ENCODE data around the gene DND1.
"Not testable (repeated sequence)": the region's sequence is repeated elsewhere in the genome, so short reads cannot be mapped to it uniquely, and the experiment has no call there.

Gene DND1

DNA sequence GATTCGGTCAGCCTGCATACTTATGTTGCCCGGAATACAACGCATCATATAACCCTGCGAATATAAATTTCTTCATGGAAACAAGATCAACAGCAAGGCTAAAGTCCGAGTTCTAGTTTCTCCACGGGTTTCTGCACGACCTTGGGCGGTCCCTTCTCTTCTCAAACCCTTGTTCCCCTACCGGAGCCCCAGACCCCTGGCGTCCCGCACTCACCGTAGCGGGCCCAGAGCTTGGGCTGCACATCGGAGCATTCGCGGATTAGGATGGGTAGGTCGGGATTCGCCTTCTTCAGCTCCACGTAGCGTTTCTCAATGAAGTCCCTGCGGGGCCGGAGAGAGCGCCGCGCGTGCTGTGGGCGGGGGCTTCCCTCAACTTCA lies 26.3 kb downstream of the DND1 start:
- H3K36me3 ChIP-seq (replicated peaks), result peaks cover 60% of the 10 kb centered on the region
- peak overlapping the region; percentile 94 for H3K4me3 ChIP-seq
- in situ Hi-C loops (cut with MboI; ENCODE audit: low sequenced_read_pairs), result no loop called here
- H3K4me1 ChIP-seq, result peaks cover 11% of the 10 kb centered on the region
- no peaks in the 10 kb centered on the region for H3K27me3 ChIP-seq (ENCODE audit: low read depth)
- no peaks in the 10 kb centered on the region for H3K9me3 ChIP-seq
- no peak for DNase-seq (ENCODE audit: low spot score in 2 of 2)

DNA sequence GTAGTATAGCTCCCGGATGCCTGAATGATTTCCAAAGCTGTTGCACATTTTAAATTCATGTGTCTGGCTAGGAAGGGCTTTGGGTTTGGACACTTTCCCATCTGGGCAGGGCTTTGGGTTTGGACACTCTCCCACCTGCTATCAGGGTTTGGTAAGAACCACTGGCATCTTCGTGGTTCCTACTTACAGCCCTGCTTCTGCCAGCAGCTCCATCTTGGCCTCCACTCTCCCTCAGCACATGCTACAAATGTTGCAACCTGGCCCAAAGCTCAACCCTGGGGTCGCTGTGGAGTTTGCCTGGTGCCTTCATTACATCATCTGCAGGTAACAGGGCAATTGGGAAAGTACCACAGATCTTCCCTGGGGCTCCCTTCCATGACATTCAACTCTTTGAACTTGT lies 30.7 kb downstream of the DND1 start:
- no peaks in the 10 kb centered on the region for H3K27me3 ChIP-seq (ENCODE audit: low read depth)
- in situ Hi-C loops (cut with MboI; ENCODE audit: low sequenced_read_pairs), result no loop called here
- H3K36me3 ChIP-seq (replicated peaks), result peaks cover 47% of the 10 kb centered on the region
- H3K4me3 ChIP-seq, result no peak overlapping the region
- H3K4me1 ChIP-seq, result peaks cover 14% of the 10 kb centered on the region
- no peaks in the 10 kb centered on the region for H3K9me3 ChIP-seq
- no peak for DNase-seq (ENCODE audit: low spot score in 2 of 2)

DNA sequence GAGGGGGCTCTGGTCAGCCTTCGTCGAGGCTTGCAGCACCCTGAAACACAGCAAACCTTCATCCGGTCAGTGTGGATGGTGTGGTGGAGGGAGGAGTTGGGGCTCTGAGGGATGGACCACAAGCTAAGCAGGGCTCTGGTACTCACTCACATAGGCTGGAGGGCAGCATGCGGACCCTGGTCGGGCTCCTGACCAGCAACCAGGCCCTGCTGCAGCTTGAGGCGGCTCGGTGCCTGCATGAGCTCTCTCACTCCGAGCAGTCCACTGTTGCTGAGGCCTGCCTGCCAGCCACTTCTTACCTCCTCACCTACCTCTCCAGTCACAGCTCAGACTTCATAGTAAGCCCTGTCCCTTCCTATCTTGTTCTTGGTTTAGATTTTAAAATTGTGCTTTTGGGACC lies 31.7 kb downstream of the DND1 start:
- Histone ChIP-seq H3K36me3 (replicated peaks) (peaks cover 41% of the 10 kb centered on the region), H3K4me1 (peaks cover 13% of the 10 kb centered on the region), H3K9me3 (no peaks in the 10 kb centered on the region), H3K4me3 (no peak overlapping the region), H3K27me3 (ENCODE audit: low read depth) (no peaks in the 10 kb centered on the region)
- in situ Hi-C loops (cut with MboI; ENCODE audit: low sequenced_read_pairs), result no loop called here
- DNase-seq (ENCODE audit: low spot score in 2 of 2), result no peak

DNA sequence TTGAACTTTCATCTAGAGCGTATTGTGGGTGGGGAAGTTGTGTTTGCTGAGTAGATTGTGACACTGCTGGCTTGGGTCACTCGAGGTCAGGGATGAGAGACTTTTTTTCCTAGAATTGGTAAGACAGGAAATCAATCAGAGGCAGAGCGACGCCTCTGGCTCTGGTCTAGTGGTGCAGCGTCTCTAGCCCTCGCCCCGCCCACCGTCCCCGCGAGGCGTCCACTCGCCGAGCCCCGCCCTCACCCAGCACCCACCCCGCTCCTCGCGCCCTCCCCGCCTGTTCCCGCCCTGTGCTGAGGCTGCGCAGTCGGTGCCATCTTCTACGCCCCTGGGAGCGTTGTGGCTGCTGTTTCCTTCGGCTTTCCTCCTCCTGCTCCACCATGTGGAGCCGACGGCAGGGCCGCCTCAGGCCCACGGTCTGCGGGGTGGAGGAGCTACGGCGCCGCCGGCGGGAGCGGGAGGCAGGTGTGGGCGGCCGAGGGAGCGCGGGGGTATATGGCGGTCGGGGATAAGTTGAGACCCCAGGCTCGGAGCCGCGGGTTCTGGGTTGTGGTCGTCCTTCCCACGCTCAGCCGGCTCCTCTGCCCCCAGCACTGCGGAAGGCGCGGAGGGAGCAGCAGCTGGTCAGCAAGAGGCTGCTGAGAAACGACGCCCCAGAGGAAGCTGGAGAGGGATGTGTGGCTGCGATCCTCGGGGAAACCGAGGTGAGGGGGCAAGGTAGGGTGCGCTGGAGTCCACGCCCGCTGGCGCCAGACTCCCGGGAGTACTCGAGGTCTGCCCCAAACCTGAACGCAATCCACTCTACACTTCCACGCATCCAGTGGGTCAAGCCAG lies 34.0 kb downstream of the DND1 start, which contains the start of gene TMCO6:
Gene TMCO6, plus strand, starts transcription at position 304 of the 834 bp plus-strand sequence. Its CDS starts 77 bp downstream, at position 381.
- DNase-seq (ENCODE audit: low spot score in 2 of 2), result peak; percentile 93 to 99
- H3K27me3 ChIP-seq (ENCODE audit: low read depth), result no peaks in the 10 kb centered on the region
- in situ Hi-C loops (cut with MboI; ENCODE audit: low sequenced_read_pairs), result no loop called here
- H3K36me3 ChIP-seq (replicated peaks), result peaks cover 27% of the 10 kb centered on the region
- H3K9me3 ChIP-seq, result no peaks in the 10 kb centered on the region
- peaks cover 7% of the 10 kb centered on the region for H3K4me1 ChIP-seq
- H3K4me3 ChIP-seq, result peak within 1 kb of the TSS; percentile 66

DNA sequence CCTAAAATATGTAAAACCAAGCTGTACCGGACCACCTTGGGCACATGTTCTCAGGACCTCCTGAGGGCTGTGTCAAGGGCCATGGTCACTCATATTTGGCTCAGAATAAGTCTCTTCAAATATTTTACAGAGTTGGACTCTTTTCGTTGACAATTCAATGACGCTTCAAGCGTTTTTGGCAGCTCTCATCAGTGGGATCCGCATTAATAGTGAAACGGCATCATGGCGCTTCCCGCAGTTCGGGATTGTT lies 34.6 kb downstream of the DND1 start:
- peaks cover 24% of the 10 kb centered on the region for H3K36me3 ChIP-seq (replicated peaks)
- H3K27me3 ChIP-seq (ENCODE audit: low read depth); in situ Hi-C loops (cut with MboI; ENCODE audit: low sequenced_read_pairs); H3K4me1 ChIP-seq; DNase-seq (ENCODE audit: low spot score in 2 of 2); H3K4me3 ChIP-seq; H3K9me3 ChIP-seq: not testable (repeated sequence)

DNA sequence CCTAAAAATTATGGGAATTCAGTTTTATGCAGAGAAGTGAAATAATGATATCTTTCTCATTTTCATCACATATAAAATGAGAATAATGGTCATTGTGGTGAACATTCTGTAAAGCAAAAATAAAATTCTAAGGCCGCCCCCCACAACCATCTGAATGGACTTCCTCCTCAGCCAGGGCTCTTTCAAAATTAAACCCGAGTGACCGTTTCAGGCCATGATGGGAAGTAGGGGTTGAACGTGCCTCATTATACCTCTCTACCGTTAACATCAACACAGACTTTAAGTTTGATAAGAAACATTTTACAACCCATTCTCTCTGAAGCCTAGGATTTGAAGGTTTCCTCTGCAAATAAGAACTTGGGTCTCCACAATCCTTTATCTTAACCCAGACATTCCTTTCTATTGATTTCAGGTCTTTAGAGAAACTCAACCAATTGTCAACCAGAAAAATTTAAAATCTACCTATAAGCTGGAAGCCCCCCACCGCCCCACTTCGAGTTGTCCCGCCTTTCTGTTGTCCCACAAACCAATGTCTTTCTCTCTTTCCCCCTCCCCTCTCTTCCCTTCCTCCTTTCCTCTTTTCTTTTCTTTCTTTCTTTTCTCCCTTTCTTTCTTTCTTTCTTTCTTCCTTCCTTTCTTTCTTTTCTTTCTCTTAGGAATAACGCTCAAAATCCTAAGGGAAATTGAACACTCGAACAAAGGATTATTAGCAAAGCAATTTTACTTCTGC lies 35.8 kb downstream of the DND1 start:
- peaks cover 7% of the 10 kb centered on the region for H3K4me1 ChIP-seq
- no peak for DNase-seq (ENCODE audit: low spot score in 2 of 2)
- peaks cover 14% of the 10 kb centered on the region for H3K36me3 ChIP-seq (replicated peaks)
- H3K9me3 ChIP-seq, result no peaks in the 10 kb centered on the region
- in situ Hi-C loops (cut with MboI; ENCODE audit: low sequenced_read_pairs), result no loop called here
- no peaks in the 10 kb centered on the region for H3K27me3 ChIP-seq (ENCODE audit: low read depth)
- no peak overlapping the region for H3K4me3 ChIP-seq

DNA sequence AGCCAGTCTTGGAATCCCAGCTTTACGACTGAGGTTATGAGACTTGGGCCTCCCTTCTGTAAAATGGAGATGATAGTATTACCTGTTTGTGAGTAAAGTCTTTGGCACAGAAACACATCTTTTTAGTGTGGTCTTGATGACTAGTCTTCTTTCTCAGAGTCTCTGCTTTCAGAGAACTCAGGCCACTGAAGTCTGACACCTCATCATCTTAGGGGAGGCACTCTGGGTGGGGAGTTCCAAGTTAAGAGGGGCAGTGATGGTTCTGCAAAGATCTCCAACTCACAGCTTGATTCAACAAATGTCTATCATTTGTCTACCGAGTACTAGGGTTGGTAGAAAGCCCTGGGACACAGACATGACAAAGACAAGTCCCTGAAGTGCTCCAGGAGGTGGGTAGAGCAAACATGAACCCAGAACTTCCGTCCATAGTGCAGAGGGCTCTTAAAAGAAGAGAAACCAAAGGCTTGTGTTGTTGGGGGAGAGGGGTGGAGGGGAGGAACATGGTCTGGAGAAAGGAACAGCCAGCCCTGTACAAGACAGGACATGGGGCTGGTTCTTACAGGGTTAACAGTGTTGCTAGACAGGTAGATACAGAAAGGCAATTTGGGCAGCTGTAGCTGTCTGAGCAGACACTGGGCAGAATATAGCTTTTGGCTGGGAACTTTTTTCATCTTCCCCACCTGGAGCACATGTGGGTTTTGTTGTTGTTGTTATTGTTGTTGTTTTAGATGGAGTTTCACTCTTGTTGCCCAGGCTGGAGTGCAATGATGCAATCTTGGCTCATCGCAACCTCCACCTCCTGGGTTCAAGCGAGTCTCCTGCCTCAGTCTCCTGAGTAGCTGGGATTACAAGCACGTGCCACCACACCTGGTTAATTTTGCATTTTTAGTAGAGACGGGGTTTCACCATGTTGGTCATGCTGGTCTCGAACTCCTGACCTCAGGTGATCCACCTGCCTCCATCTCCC lies 37.8 kb downstream of the DND1 start:
- in situ Hi-C loops (cut with MboI; ENCODE audit: low sequenced_read_pairs), result no loop called here
- no peaks in the 10 kb centered on the region for H3K27me3 ChIP-seq (ENCODE audit: low read depth)
- peaks cover 7% of the 10 kb centered on the region for H3K4me1 ChIP-seq
- no peak for DNase-seq (ENCODE audit: low spot score in 2 of 2)
- no peaks in the 10 kb centered on the region; the same call in 1 of the 2 replicates for H3K36me3 ChIP-seq (replicated peaks)
- no peaks in the 10 kb centered on the region for H3K9me3 ChIP-seq
- no peak overlapping the region for H3K4me3 ChIP-seq

DNA sequence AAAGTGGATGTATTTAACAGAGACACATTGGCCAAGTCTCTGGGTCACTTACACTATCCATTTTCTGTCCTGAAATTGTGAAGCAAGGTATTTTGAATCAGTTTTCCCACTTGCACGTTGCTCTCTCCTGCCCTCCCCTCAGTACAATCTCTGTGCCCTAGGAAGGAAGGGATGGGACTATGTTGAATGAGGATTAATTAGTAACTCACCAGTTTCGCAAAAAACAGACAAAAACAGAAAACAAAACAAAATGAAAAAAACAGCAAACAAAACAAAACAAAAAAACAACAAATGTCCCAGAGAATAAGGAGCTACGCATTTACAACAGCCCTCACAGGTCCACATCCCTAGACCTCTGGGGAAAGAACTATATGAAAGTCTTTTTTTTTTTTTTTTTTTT lies 39.3 kb downstream of the DND1 start:
- no peak overlapping the region for H3K4me3 ChIP-seq
- DNase-seq (ENCODE audit: low spot score in 2 of 2), result no peak
- no peaks in the 10 kb centered on the region for H3K27me3 ChIP-seq (ENCODE audit: low read depth)
- H3K4me1 ChIP-seq, result peaks cover 4% of the 10 kb centered on the region
- in situ Hi-C loops (cut with MboI; ENCODE audit: low sequenced_read_pairs), result loop anchor here (5.0 kb wide), 1 partner anchor 72 kb away; the partner anchor contains the start of genes APBB3 and SLC35A4
- H3K36me3 ChIP-seq (replicated peaks), result no peaks in the 10 kb centered on the region
- H3K9me3 ChIP-seq, result no peaks in the 10 kb centered on the region

DNA sequence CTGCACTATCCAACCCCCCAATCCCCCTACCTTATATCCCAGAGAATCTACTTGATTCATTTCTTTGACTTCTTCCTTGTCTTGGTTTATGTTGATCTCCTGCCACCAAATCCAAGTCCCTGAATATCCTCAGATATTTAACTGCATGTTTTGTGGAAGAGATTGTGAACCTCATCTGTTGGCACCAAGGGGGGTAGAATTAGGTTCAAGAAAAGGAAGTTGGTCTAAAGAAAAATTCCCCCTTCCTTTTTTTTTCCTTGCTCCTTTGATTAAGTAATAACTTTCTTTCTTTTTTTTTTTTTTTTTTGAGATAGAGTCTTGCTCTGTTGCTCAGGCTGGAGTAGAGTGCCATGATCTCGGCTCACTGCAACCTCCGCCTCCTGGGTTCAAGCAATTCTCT lies 39.9 kb downstream of the DND1 start:
- H3K27me3 ChIP-seq (ENCODE audit: low read depth), result no peaks in the 10 kb centered on the region
- DNase-seq (ENCODE audit: low spot score in 2 of 2), result no peak
- no peak overlapping the region for H3K4me3 ChIP-seq
- H3K9me3 ChIP-seq, result peaks cover 3% of the 10 kb centered on the region
- H3K4me1 ChIP-seq, result no peaks in the 10 kb centered on the region
- H3K36me3 ChIP-seq (replicated peaks), result no peaks in the 10 kb centered on the region
- in situ Hi-C loops (cut with MboI; ENCODE audit: low sequenced_read_pairs), result loop anchor here (5.0 kb wide), 1 partner anchor 71 kb away; the partner anchor contains the start of genes APBB3 and SLC35A4

DNA sequence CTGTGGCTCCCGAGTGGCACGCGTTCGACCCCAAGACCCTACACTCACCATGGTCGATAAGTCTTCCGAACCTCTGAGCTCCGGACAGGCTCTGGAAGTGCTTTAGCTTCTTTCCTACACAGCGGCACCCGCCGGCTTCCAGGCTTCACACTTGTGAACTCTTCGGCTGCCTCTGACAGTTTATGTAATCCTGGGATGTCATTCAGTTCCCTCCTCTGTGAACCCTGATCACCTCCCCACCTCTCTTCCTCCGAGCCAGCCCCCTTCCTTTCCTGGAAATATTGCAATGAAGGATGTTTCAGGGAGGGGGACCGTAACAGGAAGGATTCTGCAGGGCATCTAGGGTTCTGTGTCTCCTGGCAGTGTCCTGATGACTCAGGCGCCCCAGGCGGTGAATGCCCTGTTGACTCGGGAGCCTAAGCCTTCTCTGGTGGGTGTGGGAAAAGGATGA lies 40.3 kb downstream of the DND1 start, which contains the start of gene CD14:
Gene CD14, minus strand, starts transcription at position 155 of the 451 bp plus-strand sequence. Its CDS starts 104 bp downstream, at position 51.
- Histone ChIP-seq H3K9me3 (peaks cover 6% of the 10 kb centered on the region), H3K36me3 (replicated peaks) (no peaks in the 10 kb centered on the region), H3K27me3 (ENCODE audit: low read depth) (no peaks in the 10 kb centered on the region), H3K4me1 (no peaks in the 10 kb centered on the region), H3K4me3 (no peak within 1 kb of the TSS)
- in situ Hi-C loops (cut with MboI; ENCODE audit: low sequenced_read_pairs), result loop anchor here (5.0 kb wide), 1 partner anchor 71 kb away; the partner anchor contains the start of genes APBB3 and SLC35A4
- DNase-seq (ENCODE audit: low spot score in 2 of 2), result no peak

DNA sequence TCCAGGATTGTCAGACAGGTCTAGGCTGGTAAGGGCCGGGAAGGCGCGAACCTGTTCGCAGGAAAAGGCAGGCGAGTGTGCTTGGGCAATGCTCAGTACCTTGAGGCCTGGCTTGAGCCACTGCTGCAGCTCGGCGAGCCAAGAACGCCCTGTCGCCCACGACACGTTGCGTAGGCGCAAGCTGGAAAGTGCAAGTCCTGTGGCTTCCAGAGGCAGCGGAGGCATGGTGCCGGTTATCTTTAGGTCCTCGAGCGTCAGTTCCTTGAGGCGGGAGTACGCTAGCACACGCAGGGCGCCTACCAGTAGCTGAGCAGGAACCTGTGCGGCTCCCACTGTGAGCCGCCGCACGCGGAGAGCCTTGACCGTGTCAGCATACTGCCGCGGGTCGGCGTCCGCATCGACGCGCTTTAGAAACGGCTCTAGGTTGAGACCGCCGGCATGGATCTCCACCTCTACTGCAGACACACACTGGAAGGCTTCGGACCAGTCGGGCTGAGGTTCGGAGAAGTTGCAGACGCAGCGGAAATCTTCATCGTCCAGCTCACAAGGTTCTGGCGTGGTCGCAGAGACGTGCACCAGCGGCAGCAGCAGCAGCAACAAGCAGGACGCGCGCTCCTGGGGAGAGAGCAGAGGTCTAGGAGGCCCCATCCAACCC lies 40.9 kb downstream of the DND1 start:
- no peak overlapping the region for H3K4me3 ChIP-seq
- in situ Hi-C loops (cut with MboI; ENCODE audit: low sequenced_read_pairs), result loop anchor here (5.0 kb wide), 1 partner anchor 70 kb away; the partner anchor contains the start of genes APBB3 and SLC35A4

DNA sequence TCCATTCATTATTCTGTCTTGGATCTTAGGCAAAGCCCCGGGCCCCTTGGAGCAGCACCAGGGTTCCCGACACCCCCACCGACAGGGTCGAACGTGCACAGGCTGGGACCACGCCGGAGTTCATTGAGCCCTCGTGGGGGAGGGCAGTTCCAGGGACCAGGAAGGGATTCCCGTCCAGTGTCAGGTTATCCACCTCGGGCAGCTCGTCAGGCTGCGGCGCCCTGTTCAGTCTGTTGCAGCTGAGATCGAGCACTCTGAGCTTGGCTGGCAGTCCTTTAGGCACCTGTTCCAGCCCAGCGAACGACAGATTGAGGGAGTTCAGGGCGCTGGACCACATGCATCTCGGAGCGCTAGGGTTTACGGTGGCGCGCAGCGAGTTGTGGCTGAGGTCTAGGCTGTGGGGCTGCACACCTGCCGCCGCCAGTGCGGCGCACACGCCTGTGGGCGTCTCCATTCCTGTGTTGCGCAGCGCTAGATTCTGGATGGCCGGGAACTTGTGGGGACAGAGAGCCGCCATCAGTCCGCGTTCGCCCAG lies 41.5 kb downstream of the DND1 start:
- Histone ChIP-seq H3K9me3 (peaks cover 10% of the 10 kb centered on the region), H3K36me3 (replicated peaks) (no peaks in the 10 kb centered on the region), H3K4me3 (no peak overlapping the region), H3K27me3 (ENCODE audit: low read depth) (no peaks in the 10 kb centered on the region), H3K4me1 (no peaks in the 10 kb centered on the region)
- in situ Hi-C loops (cut with MboI; ENCODE audit: low sequenced_read_pairs), result loop anchor here (5.0 kb wide), 1 partner anchor 70 kb away; the partner anchor contains the start of genes APBB3 and SLC35A4
- DNase-seq (ENCODE audit: low spot score in 2 of 2), result no peak

More for the DNA sequence above, 40.9 kb downstream of the DND1 start:
- Histone ChIP-seq H3K27me3 (ENCODE audit: low read depth) (no peaks in the 10 kb centered on the region), H3K9me3 (peaks cover 8% of the 10 kb centered on the region), H3K36me3 (replicated peaks) (no peaks in the 10 kb centered on the region), H3K4me1 (no peaks in the 10 kb centered on the region)
- DNase-seq (ENCODE audit: low spot score in 2 of 2), result no peak
